GDM1 (cell line): Measurements from ENCODE around the gene OPALIN.

Experiments
- DNase-seq: peaks from one replicate; lab custom pipeline; 2025; lab: John Stamatoyannopoulos, UW

The OPALIN gene

GRCh38 chr10:96298362-96298761 is 60.4 kb downstream of the OPALIN start:
- DNase-seq: no peak

GRCh38 chr10:96297486-96297885 is 61.3 kb downstream of the OPALIN start:
- no peak for DNase-seq

GRCh38 chr10:96295475-96295874 is 63.3 kb downstream of the OPALIN start:
- DNase-seq: no peak
